Measurements from ENCODE around the gene VWCE.

- TF ChIP-seq CTCF (IDR thresholded peaks at IDR 0.05) (no peak), POLR2A (IDR thresholded peaks at IDR 0.05) (no peak)
Measured at GRCh38 chr11:61295596-61295926, 445 bp upstream of the VWCE start.

Measured in heart left ventricle (tissue), 13 donors.